Sigmoid colon (tissue), 7 donors: ENCODE results near the gene CNKSR3. TPM values are rescaled to one million over a fixed set of nuclear protein-coding genes. Genes with fewer than 3 reads are reported as not detected.

Experiments used
- DNase-seq: peaks from one replicate; pipeline ENCODE4 v3.0.0-alpha.2; 2019
- H3K27ac ChIP-seq, 4 donors: fragments of 200-600 bp; sonication (generic); one replicate each; pipeline ENCODE4 v1.5.1; 2016 to 2019; ENCODE audit warnings: mild to moderate bottlenecking in 1 of 4
- H3K27me3 ChIP-seq, 3 donors: fragments of 200-600 bp; sonication (generic); one replicate each; pipeline ENCODE4 v1.5.1; 2019; ENCODE audit warnings: mild to moderate bottlenecking in 1 of 3
- H3K36me3 ChIP-seq, 4 donors: fragments of 200-600 bp; sonication (generic); one replicate each; pipeline ENCODE4 v1.5.1; 2016 to 2019
- H3K4me1 ChIP-seq, 4 donors: fragments of 200-600 bp; sonication (generic); one replicate each; pipeline ENCODE4 v1.5.1; 2017 to 2019
- H3K4me3 ChIP-seq, 4 donors: fragments of 200-600 bp; sonication (generic); one replicate each; pipeline ENCODE4 v1.5.1; 2017 to 2019; ENCODE audit warnings: mild to moderate bottlenecking in 2 of 4, moderate library complexity in 1 of 4
- H3K9me3 ChIP-seq, 4 donors: fragments of 200-600 bp in 3 of 4; sonication (generic) in 3 of 4; one replicate each; pipeline versions ENCODE4 v1.5.1 to v1.6.1; 2013 to 2019
- EP300 ChIP-seq, 4 donors: sonication (generic); formaldehyde crosslinking; IDR thresholded peaks; one replicate each; pipeline ENCODE4 v1.6.1; 2017; ENCODE audit warnings: antibody characterized with exemption in 4 of 4
- POLR2A ChIP-seq, 2 donors: fragments of 450-650 bp; IDR thresholded peaks; one replicate each; pipeline ENCODE4 v1.6.1; 2016; ENCODE audit warnings: antibody characterized with exemption in 2 of 2, mild to moderate bottlenecking in 2 of 2, moderate library complexity in 2 of 2
- POLR2AphosphoS5 ChIP-seq, 4 donors: sonication (generic); formaldehyde crosslinking; IDR thresholded peaks; one replicate each; pipeline ENCODE4 v1.6.1; 2017; ENCODE audit warnings: antibody characterized with exemption in 4 of 4
- WGBS, 2 donors: extraction: QIAGEN DNeasy Blood & Tissue Kit; methylation state at CpG; one replicate each; pipeline ENCODE4 v1.1.7; 2013; 5-methylcytosine and 5-hydroxymethylcytosine counted together
- intact Hi-C: fragments of 100-400 bp; cut with DNase I; formaldehyde crosslinking; loops from one replicate; pipeline ENCODE4 v1.15.1; 2023
- polyA plus RNA-seq, 3 donors: library from polyadenylated mRNA; stranded (reverse); fragments of 200-250 nt; gene quantifications; one replicate each; pipeline ENCODE4 v1.2.3, GENCODE V29; 2013
- total RNA-seq, 4 donors: library from RNA; depleted of rRNA; stranded (reverse); fragments of >200 nt; gene quantifications; one replicate each; pipeline ENCODE4 v1.1.0, GENCODE V29; 2016
- TF ChIP-seq, protein P1 (sequence below), 4 experiments: fragments of 450-650 bp in 3 of 4; fragments of 200-600 bp in 1 of 4; IDR thresholded peaks; one replicate each; pipeline ENCODE4 v1.5.1; 2016 to 2019; ENCODE audit warnings: antibody characterized with exemption in 4 of 4, mild to moderate bottlenecking in 3 of 4, moderate library complexity in 2 of 4
- donor health status: healthy with polysubstance abuse.
- donor health status: Bipolar disorder and iron deficiency.
- donor health status: healthy.

CNKSR3 gene
- total and polyA plus RNA-seq, 7 donors: 6.0 to 17.4 (median 15.3) TPM

DNA sequence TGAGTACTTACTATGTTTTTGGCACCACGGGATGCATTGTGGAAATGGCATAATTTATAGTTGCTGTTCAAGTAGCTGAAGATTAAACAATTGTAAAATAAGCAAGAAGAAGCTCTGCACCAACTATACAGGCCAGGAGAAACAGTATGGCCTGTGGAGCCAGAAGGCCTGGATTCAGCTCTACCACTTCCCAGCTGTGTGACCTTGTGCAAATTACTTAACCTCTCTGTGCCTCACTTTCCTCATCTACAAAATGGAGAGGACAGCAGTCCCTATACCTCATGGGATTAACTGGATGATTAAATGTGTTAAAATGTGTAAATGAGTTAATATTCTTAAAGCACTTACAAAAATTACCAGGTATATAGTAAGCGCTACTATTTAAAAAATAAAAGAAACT, 49.1 kb downstream of the CNKSR3 start:
- Histone ChIP-seq H3K27me3 (no peaks in the 10 kb centered on the region), H3K4me3 (no peak overlapping the region), H3K27ac (peak overlapping the region in 3 of 4 donors; percentile 75 to 90 (median 83)), H3K4me1 (peaks cover 0 to 73% (median 70%) of the 10 kb centered on the region in 4 donors), H3K9me3 (no peaks in the 10 kb centered on the region), H3K36me3 (no peaks in the 10 kb centered on the region)
- no peak for TF ChIP-seq EP300 (IDR thresholded peaks at IDR 0.05)
- TF ChIP-seq, protein P1, sequence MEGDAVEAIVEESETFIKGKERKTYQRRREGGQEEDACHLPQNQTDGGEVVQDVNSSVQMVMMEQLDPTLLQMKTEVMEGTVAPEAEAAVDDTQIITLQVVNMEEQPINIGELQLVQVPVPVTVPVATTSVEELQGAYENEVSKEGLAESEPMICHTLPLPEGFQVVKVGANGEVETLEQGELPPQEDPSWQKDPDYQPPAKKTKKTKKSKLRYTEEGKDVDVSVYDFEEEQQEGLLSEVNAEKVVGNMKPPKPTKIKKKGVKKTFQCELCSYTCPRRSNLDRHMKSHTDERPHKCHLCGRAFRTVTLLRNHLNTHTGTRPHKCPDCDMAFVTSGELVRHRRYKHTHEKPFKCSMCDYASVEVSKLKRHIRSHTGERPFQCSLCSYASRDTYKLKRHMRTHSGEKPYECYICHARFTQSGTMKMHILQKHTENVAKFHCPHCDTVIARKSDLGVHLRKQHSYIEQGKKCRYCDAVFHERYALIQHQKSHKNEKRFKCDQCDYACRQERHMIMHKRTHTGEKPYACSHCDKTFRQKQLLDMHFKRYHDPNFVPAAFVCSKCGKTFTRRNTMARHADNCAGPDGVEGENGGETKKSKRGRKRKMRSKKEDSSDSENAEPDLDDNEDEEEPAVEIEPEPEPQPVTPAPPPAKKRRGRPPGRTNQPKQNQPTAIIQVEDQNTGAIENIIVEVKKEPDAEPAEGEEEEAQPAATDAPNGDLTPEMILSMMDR (IDR thresholded peaks at IDR 0.05): no peak
- no peak for TF ChIP-seq POLR2AphosphoS5 (IDR thresholded peaks at IDR 0.05)
- no peak for TF ChIP-seq POLR2A (IDR thresholded peaks at IDR 0.05)
- intact Hi-C loops: no loop called here
- 82 to 92% methylated on average over 2 of the region's 2 CpGs for WGBS, 2 donors
- DNase-seq: no peak

DNA sequence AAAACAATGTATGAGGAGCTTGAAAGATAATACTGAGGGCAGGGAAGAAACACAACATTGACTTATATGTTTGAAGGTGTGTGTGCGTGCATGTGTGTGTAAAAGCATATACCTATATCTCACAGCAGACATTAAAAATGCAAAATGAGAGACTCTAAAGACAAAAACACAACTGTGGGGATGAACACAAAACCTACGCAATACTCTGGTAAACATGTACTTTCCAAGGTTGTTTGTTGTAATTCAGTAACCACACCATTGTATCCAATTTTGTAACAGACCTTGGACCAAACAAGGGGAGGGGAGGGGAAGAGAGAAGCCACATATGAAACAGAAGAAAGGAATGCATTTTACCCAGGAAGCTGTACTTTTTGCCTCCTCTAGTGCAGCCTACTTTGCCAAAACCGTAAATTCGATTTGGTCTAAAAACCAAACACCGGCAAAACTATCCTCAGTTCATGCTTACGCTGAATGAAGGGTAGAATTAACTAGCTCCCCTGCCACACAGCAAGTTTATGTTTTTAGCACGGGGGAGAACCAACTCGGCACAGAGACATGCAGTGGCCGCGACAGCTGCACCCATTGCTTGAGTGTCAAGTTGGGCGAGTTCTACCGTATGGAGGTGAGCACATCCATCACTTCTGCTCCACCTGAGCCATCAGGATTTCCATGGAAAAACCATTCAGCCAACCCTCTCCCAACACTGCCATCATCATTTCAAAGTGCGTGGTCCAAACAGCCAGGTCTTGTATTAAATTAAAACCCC, 50.0 kb downstream of the CNKSR3 start:
- no peak for DNase-seq
- WGBS, 2 donors: 91 to 92% methylated on average over 13 of the region's 13 CpGs
- Histone ChIP-seq H3K27ac (peak overlapping the region; percentile 74 to 90 (median 79)), H3K9me3 (no peaks in the 10 kb centered on the region), H3K4me3 (no peak overlapping the region), H3K4me1 (peaks cover 0 to 82% (median 71%) of the 10 kb centered on the region in 4 donors), H3K27me3 (no peaks in the 10 kb centered on the region), H3K36me3 (no peaks in the 10 kb centered on the region)
- no peak for TF ChIP-seq EP300 (IDR thresholded peaks at IDR 0.05)
- no peak for TF ChIP-seq POLR2AphosphoS5 (IDR thresholded peaks at IDR 0.05)
- TF ChIP-seq, protein P1 (IDR thresholded peaks at IDR 0.05): no peak
- no peak for TF ChIP-seq POLR2A (IDR thresholded peaks at IDR 0.05)
- intact Hi-C loops: no loop called here

DNA sequence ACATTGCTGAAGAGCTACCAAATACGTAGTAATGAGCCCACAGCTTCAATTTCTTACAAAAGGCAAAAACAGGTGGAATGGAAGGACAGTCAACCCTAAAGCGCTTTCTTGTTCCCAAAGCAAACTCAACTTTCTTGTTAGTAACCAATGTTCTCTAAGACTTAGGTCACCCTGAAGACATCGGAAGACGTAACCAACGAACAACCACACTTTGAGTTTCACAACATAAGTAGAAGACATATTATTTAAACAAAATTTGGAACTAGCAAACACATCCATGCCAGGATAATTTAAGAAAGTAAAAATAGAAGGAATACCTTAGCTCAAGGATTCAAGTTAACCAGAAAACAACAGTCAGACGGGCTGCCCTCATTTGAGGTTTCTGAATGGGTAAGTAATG, 51.0 kb downstream of the CNKSR3 start:
- Histone ChIP-seq H3K27ac (peak overlapping the region; percentile 74 to 90 (median 79)), H3K27me3 (no peaks in the 10 kb centered on the region), H3K9me3 (no peaks in the 10 kb centered on the region), H3K4me3 (peak overlapping the region in 2 of 4 donors; percentile 22 to 23), H3K36me3 (no peaks in the 10 kb centered on the region), H3K4me1 (peaks cover 0 to 90% (median 73%) of the 10 kb centered on the region in 4 donors)
- 86 to 93% methylated on average over 6 of the region's 6 CpGs for WGBS, 2 donors
- TF ChIP-seq POLR2A (IDR thresholded peaks at IDR 0.05): no peak
- no peak for DNase-seq
- intact Hi-C loops: loop anchor here (5.0 kb wide), 1 partner anchor 133 kb away; no protein-coding TSS in a partner anchor

DNA sequence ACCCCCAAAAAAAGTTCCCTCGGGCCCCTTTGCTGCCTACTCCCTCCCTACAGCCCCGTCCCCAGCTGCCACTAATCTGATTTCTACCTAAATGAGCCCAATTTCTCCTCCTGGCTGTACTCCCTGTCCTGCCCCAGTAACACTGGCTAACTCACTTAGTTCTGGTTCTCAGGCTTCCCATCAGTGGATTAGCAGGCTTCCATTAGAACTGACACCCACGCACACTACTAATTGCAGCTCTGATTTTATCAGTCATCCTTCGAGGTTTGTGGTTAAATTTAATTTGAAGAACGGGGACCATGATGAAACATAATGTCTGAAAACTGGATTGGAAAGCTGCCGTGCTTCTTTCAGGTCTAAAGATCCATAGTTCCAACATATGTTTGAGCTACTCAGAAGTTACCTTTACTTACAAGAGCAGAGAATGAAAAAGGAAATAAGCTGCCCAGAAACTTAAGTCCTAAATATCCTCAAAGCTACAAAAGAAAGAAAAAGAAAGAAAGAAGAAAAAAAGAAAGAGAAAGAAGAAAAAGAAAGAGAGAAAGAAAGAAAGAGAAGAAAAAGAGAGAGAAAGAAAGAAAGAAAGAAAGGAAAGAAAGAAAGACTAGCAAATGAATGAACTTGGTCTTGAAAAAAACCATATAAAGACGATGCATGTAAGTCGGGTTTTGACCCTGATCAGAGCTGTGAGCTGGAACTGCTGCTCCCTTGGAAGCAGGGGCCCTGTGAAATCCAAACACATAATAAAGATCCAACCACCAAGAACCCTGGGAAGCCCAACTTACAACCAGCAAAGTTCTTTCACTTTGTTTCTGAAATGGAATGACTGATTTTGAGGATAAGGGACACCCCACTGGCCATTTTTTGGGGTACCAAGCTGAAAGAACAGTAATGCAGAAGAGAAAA, 51.7 kb downstream of the CNKSR3 start:
- Histone ChIP-seq H3K4me3 (peak overlapping the region in 2 of 4 donors; percentile 22 to 23), H3K27me3 (no peaks in the 10 kb centered on the region), H3K36me3 (no peaks in the 10 kb centered on the region), H3K9me3 (no peaks in the 10 kb centered on the region), H3K27ac (peak overlapping the region; percentile 74 to 90 (median 79)), H3K4me1 (peaks cover 0 to 87% (median 69%) of the 10 kb centered on the region in 4 donors)
- intact Hi-C loops: loop anchor here (5.0 kb wide), 1 partner anchor 133 kb away; no protein-coding TSS in a partner anchor
- no peak for TF ChIP-seq EP300 (IDR thresholded peaks at IDR 0.05)
- TF ChIP-seq POLR2A (IDR thresholded peaks at IDR 0.05): no peak
- TF ChIP-seq, protein P1 (IDR thresholded peaks at IDR 0.05): no peak
- no peak for DNase-seq
- WGBS, 2 donors: 71 to 80% methylated on average over 8 of the region's 8 CpGs

DNA sequence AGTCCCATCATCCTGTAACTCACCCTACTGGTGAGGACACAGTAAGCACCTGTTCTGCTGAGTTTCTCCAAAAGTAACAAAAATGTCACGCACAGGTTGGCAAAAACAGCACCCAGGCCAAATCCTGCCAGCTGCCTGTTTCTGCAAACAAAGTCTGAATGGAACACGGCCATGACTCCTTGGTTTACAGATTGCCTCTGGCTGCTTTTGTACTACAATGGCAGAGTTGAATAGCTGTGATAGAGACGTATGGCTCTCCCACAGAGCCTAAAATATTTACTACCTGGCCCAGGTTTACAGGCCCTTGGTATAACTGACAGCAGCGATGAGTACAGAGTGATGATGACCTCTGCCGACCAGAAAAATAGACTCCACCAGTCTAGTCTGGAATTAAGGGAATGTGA, 52.6 kb downstream of the CNKSR3 start:
- intact Hi-C loops: loop anchor here (5.0 kb wide), 1 partner anchor 134 kb away; no protein-coding TSS in a partner anchor
- Histone ChIP-seq H3K4me3 (no peak overlapping the region), H3K27ac (peak overlapping the region; percentile 74 to 90 (median 79)), H3K27me3 (no peaks in the 10 kb centered on the region), H3K9me3 (no peaks in the 10 kb centered on the region), H3K36me3 (no peaks in the 10 kb centered on the region), H3K4me1 (peaks cover 0 to 89% (median 67%) of the 10 kb centered on the region in 4 donors)
- no peak for DNase-seq
- TF ChIP-seq POLR2AphosphoS5 (IDR thresholded peaks at IDR 0.05) (no peak), POLR2A (IDR thresholded peaks at IDR 0.05) (no peak), EP300 (IDR thresholded peaks at IDR 0.05) (no peak)
- TF ChIP-seq, protein P1 (IDR thresholded peaks at IDR 0.05): no peak
- WGBS, 2 donors: 23 to 76% methylated on average over 5 of the region's 5 CpGs
